ELR (cell line): ENCODE measurements around the gene NECTIN1.

Experiments used
- DNase-seq: peaks from one replicate; pipeline ENCODE4 v3.0.0-alpha.2; 2015; ENCODE audit warnings: low read depth

The NECTIN1 gene

GRCh38 chr11:119755356-119756071 lies 26.5 kb upstream of the NECTIN1 start:
- DNase-seq: no peak

GRCh38 chr11:119754656-119755355 lies 25.8 kb upstream of the NECTIN1 start:
- no peak for DNase-seq

GRCh38 chr11:119754199-119754598 lies 25.2 kb upstream of the NECTIN1 start:
- no peak for DNase-seq

GRCh38 chr11:119752946-119753345 lies 23.9 kb upstream of the NECTIN1 start:
- no peak for DNase-seq

- no peak for DNase-seq
These were observed 23.4 kb upstream of the NECTIN1 start for GRCh38 chr11:119752345-119752871.

- no peak for DNase-seq
These were observed 21.1 kb upstream of the NECTIN1 start for GRCh38 chr11:119750056-119750455.

- no peak for DNase-seq
These were observed 20.1 kb upstream of the NECTIN1 start for GRCh38 chr11:119749006-119749565.

GRCh38 chr11:119747868-119748660 lies 19.1 kb upstream of the NECTIN1 start:
- no peak for DNase-seq

- no peak for DNase-seq
These were observed 17.0 kb upstream of the NECTIN1 start for GRCh38 chr11:119745776-119746535.

- DNase-seq: no peak
These were observed 16.1 kb upstream of the NECTIN1 start for GRCh38 chr11:119745112-119745511.

- DNase-seq: no peak
These were observed 15.6 kb upstream of the NECTIN1 start for GRCh38 chr11:119744577-119744976.

GRCh38 chr11:119743006-119743405 lies 14.0 kb upstream of the NECTIN1 start:
- DNase-seq: no peak

GRCh38 chr11:119742263-119742861 lies 13.4 kb upstream of the NECTIN1 start:
- DNase-seq: no peak

- peak; percentile 42 for DNase-seq
These were observed 12.6 kb upstream of the NECTIN1 start for GRCh38 chr11:119741369-119742262.

GRCh38 chr11:119739975-119740374 lies 11.0 kb upstream of the NECTIN1 start:
- DNase-seq: no peak

- DNase-seq: no peak
These were observed 10.2 kb upstream of the NECTIN1 start for GRCh38 chr11:119739021-119739703.

GRCh38 chr11:119738059-119738439 lies 9.0 kb upstream of the NECTIN1 start:
- no peak for DNase-seq

- no peak for DNase-seq
These were observed 8.5 kb upstream of the NECTIN1 start for GRCh38 chr11:119737366-119738058.

GRCh38 chr11:119734788-119735187 lies 5.8 kb upstream of the NECTIN1 start:
- DNase-seq: no peak
